Right kidney (tissue), 1 donor: Measurements from ENCODE around the gene DCLK2.

ENCODE experiments used
- DNase-seq: peaks from one replicate; pipeline ENCODE4 v3.0.0-alpha.2; 2016

The DCLK2 gene

DNA sequence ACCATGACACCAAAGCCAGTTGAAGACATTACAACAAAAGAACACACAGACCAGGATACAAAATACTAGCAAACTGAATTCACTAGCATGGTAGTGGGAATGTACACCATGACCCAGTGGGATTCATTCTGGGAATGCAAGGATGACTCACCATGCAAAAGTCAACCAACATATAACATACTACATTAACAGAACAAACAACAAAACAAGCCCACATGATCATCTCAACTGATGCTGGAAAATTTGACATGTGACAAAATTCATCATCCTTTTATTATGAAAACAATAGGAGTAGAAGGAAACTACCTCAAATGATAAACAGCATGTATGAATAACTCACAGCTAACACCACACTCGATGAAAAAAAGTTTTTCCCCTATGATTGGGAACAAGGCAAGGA, 190.2 kb downstream of the DCLK2 start:
- no peak for DNase-seq

DNA sequence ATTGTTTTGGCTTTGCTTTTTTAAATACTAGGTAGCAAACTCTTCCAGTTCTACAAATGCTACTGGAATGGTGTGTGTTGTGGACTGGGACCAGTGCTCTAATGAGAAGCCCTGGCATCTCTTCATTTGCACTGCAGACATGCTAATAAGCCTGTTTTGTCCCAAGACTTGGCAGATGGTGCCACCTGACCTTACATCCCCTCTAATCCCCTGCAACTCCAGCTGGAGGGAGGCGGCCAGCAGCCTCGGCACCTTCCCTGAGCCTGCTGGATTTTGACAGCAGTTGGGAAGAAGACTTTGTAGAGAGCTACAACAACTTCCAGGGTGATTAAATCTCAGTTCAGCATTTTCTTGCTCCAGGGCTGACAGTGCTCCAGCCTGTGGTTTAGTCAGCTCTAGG, 200.0 kb downstream of the DCLK2 start:
- no peak for DNase-seq

DNA sequence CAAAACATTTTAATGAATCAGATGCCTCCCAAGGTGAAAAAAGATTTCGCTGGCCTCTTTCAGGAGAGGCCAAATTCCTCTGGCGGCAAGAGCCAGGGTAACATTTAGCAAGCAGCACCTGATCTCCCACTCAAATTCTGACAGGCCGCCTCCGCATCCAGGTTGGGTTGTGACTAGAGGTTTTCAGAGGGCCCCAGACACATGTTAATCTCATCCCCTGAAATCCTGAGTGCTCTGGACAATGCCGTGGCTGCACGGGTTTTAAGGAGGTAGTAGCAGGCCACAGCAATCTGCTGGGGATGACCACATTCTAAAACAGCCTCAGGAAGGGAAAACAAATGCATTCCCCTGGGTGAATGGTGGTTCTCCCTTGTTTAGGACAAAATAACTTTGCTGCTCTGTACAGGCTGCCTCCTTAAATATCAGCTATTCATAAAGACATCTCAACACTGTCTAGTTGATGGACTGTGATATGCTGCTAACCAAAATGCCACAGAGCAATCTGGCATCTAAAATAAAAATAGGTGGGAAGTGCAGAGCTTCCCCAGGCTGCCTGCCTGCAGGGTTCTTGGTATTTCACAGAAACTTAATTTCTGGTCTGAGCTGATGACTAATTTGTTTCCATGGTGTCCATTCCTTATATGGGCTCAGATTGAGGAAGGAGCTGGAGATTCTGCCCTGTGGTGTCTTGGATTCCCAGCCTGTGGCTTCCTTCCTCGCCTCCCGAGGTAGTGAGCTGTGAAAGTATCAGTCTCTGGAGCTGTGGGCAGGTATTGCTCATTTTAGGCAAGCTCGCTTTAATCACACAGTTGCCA, 202.0 kb downstream of the DCLK2 start:
- DNase-seq, result no peak

DNA sequence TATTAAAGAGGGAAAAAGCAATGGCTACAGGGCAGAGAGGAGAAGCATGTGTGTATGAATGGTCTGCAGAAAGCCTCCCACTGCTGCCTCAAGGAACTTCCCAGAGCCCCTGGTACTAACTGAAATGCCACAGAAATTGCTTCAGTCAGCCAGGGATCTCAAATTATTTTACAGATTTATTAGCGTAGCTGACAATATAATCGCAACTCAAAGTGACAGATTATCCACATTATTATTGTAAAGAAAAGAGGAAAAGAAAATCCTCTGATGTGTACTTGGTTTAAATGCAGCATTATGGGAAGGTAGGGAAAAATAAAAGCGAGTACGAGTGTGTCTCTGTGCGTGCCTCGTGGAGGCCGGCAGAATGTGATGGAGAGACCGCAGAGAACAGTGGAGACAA, 202.7 kb downstream of the DCLK2 start:
- no peak for DNase-seq

DNA sequence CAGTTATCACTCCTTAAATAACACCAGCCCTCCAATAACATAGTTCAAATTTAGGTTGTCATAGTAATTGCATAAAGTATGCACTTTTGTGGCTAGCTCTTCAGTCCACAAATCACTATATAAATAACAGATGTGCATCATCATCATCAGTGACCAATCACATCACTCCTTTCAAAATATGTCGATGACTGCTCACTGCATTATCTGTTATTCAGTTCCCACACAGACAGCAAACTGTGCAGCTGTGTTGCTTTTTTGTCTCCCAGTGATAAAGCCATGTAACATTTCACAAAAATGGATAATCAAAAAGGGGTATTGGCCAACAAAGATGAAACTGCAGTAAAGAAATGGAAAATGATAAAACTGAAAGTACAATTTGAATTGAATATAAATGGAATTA, 205.4 kb downstream of the DCLK2 start:
- DNase-seq, result no peak

DNA sequence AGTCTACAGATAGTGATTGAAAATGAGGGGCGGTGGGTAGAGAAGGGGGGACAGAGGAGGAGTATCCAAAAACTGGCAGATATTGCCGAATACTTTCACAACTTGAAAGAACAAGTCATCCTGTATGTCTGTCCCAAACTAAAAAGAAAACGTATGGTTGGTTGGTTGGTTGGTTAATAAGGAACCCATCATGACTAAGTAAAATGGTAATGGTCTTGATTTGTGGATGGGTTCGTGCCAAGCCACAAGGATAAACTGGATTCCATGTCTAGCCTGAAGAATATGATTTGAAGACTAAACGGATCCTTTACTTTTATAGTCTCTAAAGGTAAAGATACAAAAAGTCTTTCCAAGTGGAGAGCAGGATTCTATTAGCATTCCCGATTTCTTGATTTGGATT, 208.4 kb downstream of the DCLK2 start:
- no peak for DNase-seq

DNA sequence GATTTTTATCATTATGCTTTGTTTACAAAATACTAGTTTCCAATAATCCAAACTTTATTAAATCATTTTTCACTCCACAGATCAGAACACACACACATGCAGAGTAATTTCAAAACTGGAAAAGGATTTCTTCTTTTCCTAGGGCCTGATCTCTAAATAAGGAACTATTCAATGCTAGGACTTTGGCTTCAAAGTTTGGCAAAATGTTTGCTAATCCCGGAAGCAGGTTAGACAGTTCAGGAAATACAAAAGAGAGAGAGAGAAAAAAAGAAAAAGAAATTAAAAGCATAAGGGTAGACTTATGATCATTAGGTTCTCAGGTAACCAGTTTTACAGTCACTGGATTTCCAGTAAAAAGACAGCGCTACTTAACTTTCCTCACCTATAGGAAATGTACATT, 211.0 kb downstream of the DCLK2 start:
- DNase-seq, result no peak

DNA sequence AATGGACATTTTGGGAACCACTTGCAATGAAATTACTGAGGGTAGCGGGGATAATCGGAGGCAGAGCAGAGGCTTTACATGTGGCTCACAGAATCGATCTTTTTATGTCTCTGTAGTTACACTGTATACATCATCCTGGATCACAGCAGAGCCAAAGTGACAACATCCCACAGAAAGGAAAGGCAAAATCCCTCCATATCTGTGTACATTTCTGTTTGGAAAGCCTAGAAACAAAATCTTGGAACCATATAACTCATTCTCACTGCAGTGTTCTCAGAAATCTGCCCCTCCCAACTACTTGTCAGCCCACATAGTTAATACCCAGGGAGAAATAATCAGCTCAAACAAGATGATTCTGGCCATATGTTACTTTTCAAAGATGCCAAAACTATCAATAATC, 211.6 kb downstream of the DCLK2 start:
- no peak for DNase-seq

DNA sequence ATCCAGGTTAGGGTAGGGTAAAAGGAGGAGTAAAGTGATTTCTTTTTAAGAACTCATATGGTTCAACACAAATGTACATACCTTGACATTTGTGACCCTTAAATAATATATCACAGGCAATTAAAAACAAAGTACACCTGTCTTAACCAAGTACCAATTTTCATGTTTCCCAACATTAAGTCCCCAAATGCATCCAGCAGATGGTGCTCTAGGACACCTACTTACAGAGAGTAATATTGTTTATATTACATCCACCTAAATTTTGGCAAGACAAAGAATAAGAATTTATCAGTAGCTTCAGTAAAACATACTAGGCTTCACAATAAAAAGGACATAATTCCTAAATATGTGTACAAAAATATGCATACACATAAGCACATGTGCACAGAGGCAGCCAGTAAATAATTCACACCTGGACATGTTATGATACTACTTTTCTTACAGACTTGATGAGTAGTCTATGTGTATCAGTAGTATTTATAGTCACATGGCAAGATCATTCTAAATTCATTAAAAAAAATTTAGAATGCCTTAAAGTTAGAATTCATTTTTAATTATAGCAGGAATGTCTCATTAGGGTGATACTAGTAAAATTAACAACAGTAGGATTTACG, 219.7 kb downstream of the DCLK2 start:
- no peak for DNase-seq

DNA sequence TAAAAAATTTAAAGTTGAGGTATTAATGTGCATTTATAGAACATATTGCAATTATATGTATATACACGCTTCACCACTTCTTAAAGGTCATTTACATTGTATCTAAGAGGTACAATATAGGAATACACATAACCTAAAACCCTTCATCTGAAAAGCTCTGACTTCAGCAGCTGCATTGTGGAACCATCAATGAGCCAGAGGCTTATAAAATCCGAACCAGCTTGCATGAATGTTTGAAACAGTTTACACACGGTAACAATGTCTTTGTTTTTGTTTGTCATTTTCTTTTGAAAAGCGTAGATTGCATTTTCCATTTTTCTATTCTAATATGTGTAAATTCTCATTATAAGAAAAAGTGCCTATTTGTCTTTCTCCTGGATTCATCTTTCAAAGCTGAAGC, 221.6 kb downstream of the DCLK2 start:
- no peak for DNase-seq

DNA sequence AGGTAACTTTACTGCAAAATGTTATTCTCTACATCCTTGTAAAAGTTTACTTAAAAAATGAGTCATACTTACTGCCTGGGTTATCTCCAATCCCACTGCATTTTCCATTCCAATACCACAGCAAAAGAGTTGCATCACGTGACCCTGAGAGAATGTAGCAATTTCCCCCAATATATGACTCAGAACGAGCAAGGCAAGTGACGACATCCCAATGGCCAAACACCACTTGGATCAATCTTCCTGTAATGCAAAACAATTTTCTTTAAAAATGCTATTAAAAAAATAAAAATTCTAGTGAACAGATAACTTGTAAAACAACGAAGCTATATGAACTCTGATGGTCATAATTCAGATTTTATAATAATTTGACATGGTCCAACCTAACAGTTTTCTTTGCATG, 224.3 kb downstream of the DCLK2 start:
- no peak for DNase-seq

DNA sequence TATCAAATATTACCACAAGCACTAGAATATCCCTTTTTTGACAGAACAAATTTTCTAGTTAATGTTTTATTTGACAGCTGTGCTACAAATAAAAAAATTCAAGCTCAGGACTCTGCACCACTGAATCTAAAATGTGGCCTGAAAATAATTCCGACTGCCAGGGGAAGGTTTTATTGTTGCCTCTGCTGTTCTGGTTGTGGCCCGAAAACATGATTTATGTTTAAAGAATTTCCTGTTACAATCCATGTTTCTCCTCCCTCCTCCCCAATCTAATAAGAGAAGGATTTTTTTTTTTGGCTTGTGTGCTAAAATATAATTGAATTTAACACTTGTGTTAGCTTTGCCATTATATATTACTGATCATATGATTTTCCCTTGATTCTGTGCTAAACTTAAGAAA, 227.8 kb downstream of the DCLK2 start:
- DNase-seq, result no peak

DNA sequence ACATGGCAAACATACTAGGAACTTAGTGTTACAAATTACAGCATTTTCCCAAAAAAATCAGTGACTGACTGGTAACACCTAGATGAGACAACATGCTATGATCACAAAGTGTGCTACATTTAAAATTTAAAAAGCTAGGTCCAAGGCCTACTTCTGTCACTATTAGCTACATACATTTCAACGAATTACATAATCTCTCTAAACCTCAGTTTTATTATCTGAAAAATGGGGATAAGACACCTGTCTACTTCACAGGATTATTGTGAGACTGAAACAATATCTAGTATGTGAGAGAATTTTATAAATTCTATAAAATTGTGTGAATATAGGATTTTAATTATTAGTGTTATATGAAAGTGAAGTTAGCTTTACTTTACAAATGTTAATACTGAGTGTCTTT, 228.5 kb downstream of the DCLK2 start:
- no peak for DNase-seq
